Mesendoderm (in vitro differentiated cells): ENCODE data around the gene TAC1.
"Not testable (repeated sequence)": the region's sequence is repeated elsewhere in the genome, so short reads cannot be mapped to it uniquely, and the experiment has no call there.

Experiments
- DNase-seq: peaks from one replicate; pipeline ENCODE4 v3.0.0; 2013
- H2AK5ac ChIP-seq: 2 replicates; pipeline ENCODE4 v1.6.1; 2013; ENCODE audit warnings: low read length, inconsistent platforms
- H2BK120ac ChIP-seq: 2 replicates; pipeline ENCODE4 v1.6.1; 2013; ENCODE audit warnings: low read depth, mild to moderate bottlenecking, low read length, moderate library complexity, mixed read lengths
- H2BK15ac ChIP-seq: replicated peaks from 2 replicates; pipeline ENCODE4 v1.6.1; 2013; ENCODE audit warnings: low read depth, mild to moderate bottlenecking, moderate library complexity
- H2BK5ac ChIP-seq: 2 replicates; pipeline ENCODE4 v1.6.1; 2013; ENCODE audit warnings: low read length, inconsistent platforms
- H3K18ac ChIP-seq: 2 replicates; pipeline ENCODE4 v1.6.1; 2013; ENCODE audit warnings: mild to moderate bottlenecking, low read length, mixed read lengths
- H3K23ac ChIP-seq: one replicate; pipeline ENCODE4 v1.6.1; 2013; ENCODE audit warnings: low read length
- H3K27ac ChIP-seq: 2 replicates; pipeline ENCODE4 v1.5.1; 2013; ENCODE audit warnings: low read depth, mild to moderate bottlenecking, inconsistent platforms, low read length, moderate library complexity
- H3K27me3 ChIP-seq: 2 replicates; pipeline ENCODE4 v1.6.1; 2013; ENCODE audit warnings: low read length, control low read depth, mild to moderate bottlenecking, inconsistent platforms; ENCODE audit not compliant: insufficient read depth, poor library complexity
- H3K36me3 ChIP-seq: 2 replicates; pipeline ENCODE4 v1.6.1; 2013; ENCODE audit warnings: low read length, inconsistent platforms; ENCODE audit not compliant: control insufficient read depth, insufficient read depth
- H3K4ac ChIP-seq: one replicate; pipeline ENCODE4 v1.6.1; 2013; ENCODE audit warnings: low read depth, mild to moderate bottlenecking, low read length, moderate library complexity
- H3K4me1 ChIP-seq: 2 replicates; pipeline ENCODE4 v1.6.1; 2013; ENCODE audit warnings: low read depth, low read length, inconsistent platforms; ENCODE audit not compliant: control insufficient read depth
- H3K4me2 ChIP-seq: 2 replicates; pipeline ENCODE4 v1.6.1; 2013; ENCODE audit warnings: low read length
- H3K4me3 ChIP-seq: 2 replicates; pipeline ENCODE4 v1.5.1; 2013; ENCODE audit warnings: mild to moderate bottlenecking, low read length
- H3K56ac ChIP-seq: one replicate; pipeline ENCODE4 v1.6.1; 2013; ENCODE audit warnings: low read length
- H3K79me1 ChIP-seq: 2 replicates; pipeline ENCODE4 v1.6.1; 2013; ENCODE audit warnings: low read length, inconsistent platforms
- H3K79me2 ChIP-seq: 2 replicates; pipeline ENCODE4 v1.6.1; 2013; ENCODE audit warnings: mild to moderate bottlenecking, low read length; ENCODE audit not compliant: control insufficient read depth, insufficient read depth
- H3K9ac ChIP-seq: 2 replicates; pipeline ENCODE4 v1.6.1; 2013; ENCODE audit warnings: low read length, inconsistent platforms
- H4K5ac ChIP-seq: one replicate; pipeline ENCODE4 v1.6.1; 2013; ENCODE audit warnings: low read length
- H4K8ac ChIP-seq: one replicate; pipeline ENCODE4 v1.6.1; 2013; ENCODE audit warnings: low read depth, mild to moderate bottlenecking, control low read depth, low read length, moderate library complexity
- WGBS: extraction: QIAGEN DNeasy Blood & Tissue Kit; methylation state at CpG from one replicate; pipeline ENCODE4 v1.1.7; 2013; ENCODE audit warnings: low lambda C conversion rate, missing lambda C conversion rate; ENCODE audit not compliant: insufficient coverage; ENCODE audit errors: extremely low coverage; 5-methylcytosine and 5-hydroxymethylcytosine counted together

TAC1 gene

GRCh38 chr7:97772045-97772901 is 40.4 kb downstream of the TAC1 start:
- DNase-seq = no peak
- no peak overlapping the region for H3K23ac ChIP-seq
- WGBS = no CpG with 5 or more reads among the region's 4 CpGs

GRCh38 chr7:97786398-97786797 is 54.5 kb downstream of the TAC1 start:
- not testable (repeated sequence) for H3K4me1 ChIP-seq, H4K8ac ChIP-seq, H2AK5ac ChIP-seq, H3K4me2 ChIP-seq, H3K4me3 ChIP-seq, DNase-seq, H3K36me3 ChIP-seq, H3K18ac ChIP-seq, H3K79me2 ChIP-seq, H4K5ac ChIP-seq, H2BK120ac ChIP-seq, H2BK15ac ChIP-seq, H3K23ac ChIP-seq, H2BK5ac ChIP-seq, H3K9ac ChIP-seq, H3K56ac ChIP-seq, H3K27me3 ChIP-seq, H3K27ac ChIP-seq, H3K4ac ChIP-seq, H3K79me1 ChIP-seq
- WGBS = no CpG with 5 or more reads among the region's 7 CpGs

More at GRCh38 chr7:97772045-97772901, 40.4 kb downstream of the TAC1 start:
- H3K18ac ChIP-seq = no peak overlapping the region
- no peak overlapping the region for H3K4me3 ChIP-seq
- H3K79me1 ChIP-seq = no peaks in the 10 kb centered on the region
- H3K27ac ChIP-seq = no peak overlapping the region
- H3K56ac ChIP-seq = no peak overlapping the region
- H2BK120ac ChIP-seq = no peak overlapping the region
- no peak overlapping the region for H3K9ac ChIP-seq
- no peak overlapping the region for H2BK5ac ChIP-seq
- no peak overlapping the region for H3K4me2 ChIP-seq
- H4K5ac ChIP-seq = no peak overlapping the region
- H3K27me3 ChIP-seq = no peaks in the 10 kb centered on the region
- no peaks in the 10 kb centered on the region for H3K4me1 ChIP-seq
- no peaks in the 10 kb centered on the region for H3K79me2 ChIP-seq
- no peaks in the 10 kb centered on the region for H3K36me3 ChIP-seq
- no peak overlapping the region for H4K8ac ChIP-seq
- no peak overlapping the region for H2BK15ac ChIP-seq
- H2AK5ac ChIP-seq = no peak overlapping the region
- no peak overlapping the region for H3K4ac ChIP-seq
